Mesodermal cell (in vitro differentiated cells): ENCODE measurements around the gene UPP1.
"Not testable (repeated sequence)": the region's sequence is repeated elsewhere in the genome, so short reads cannot be mapped to it uniquely, and the experiment has no call there.

Experiments used
- H3K27ac ChIP-seq: 2 replicates; pipeline ENCODE4 v1.7.0; 2013; ENCODE audit warnings: mild to moderate bottlenecking, low read depth, low read length, moderate library complexity; ENCODE audit not compliant: severe bottlenecking
- H3K36me3 ChIP-seq: 2 replicates; pipeline ENCODE4 v1.7.1; 2013; ENCODE audit warnings: mild to moderate bottlenecking, low read length, moderate library complexity; ENCODE audit not compliant: control insufficient read depth, insufficient read depth
- H3K4me1 ChIP-seq: one replicate; pipeline ENCODE4 v1.7.1; 2013; ENCODE audit warnings: mild to moderate bottlenecking, low read length; ENCODE audit not compliant: insufficient read depth, control insufficient read depth, poor library complexity, severe bottlenecking
- H3K4me3 ChIP-seq: 2 replicates; pipeline ENCODE4 v1.7.0; 2013; ENCODE audit warnings: low read length, control low read depth, mild to moderate bottlenecking; ENCODE audit not compliant: insufficient read depth, poor library complexity, severe bottlenecking; ENCODE audit errors: extremely low read depth
- H3K9me3 ChIP-seq: 2 replicates; pipeline ENCODE4 v1.7.1; 2013; ENCODE audit warnings: mild to moderate bottlenecking, low read length, moderate library complexity; ENCODE audit not compliant: control insufficient read depth
- WGBS, 2 experiments: methylation state at CpG; one replicate each; pipeline ENCODE4 v1.1.5; 2013; ENCODE audit warnings: missing lambda C conversion rate in 2 of 2; ENCODE audit not compliant: insufficient coverage in 2 of 2; 5-methylcytosine and 5-hydroxymethylcytosine counted together

The UPP1 gene

GRCh38 chr7:48111596-48111995 is 22.5 kb downstream of the UPP1 start:
- Histone ChIP-seq H3K4me3 (no peak overlapping the region), H3K36me3 (peaks cover 26% of the 10 kb centered on the region), H3K4me1 (peaks cover 2% of the 10 kb centered on the region), H3K9me3 (no peaks in the 10 kb centered on the region), H3K27ac (no peak overlapping the region)
- 89 to 91% methylated on average over 8 of the region's 8 CpGs for WGBS, 2 experiments

- H3K4me1 ChIP-seq, result peaks cover 2% of the 10 kb centered on the region
- H3K27ac ChIP-seq, result no peak overlapping the region
- no peaks in the 10 kb centered on the region for H3K9me3 ChIP-seq
- 85 to 91% methylated on average over 4 to 5 of the region's 7 CpGs for WGBS, 2 experiments
- H3K4me3 ChIP-seq, result no peak overlapping the region
- H3K36me3 ChIP-seq, result peaks cover 16% of the 10 kb centered on the region
These were observed 23.5 kb downstream of the UPP1 start for GRCh38 chr7:48112401-48113165.

- Histone ChIP-seq H3K4me1 (peaks cover 2% of the 10 kb centered on the region), H3K9me3 (no peaks in the 10 kb centered on the region), H3K36me3 (peaks cover 9% of the 10 kb centered on the region), H3K4me3 (no peak overlapping the region), H3K27ac (no peak overlapping the region)
- 94 to 100% methylated on average over 3 to 4 of the region's 6 CpGs for WGBS, 2 experiments
These were observed 24.2 kb downstream of the UPP1 start for GRCh38 chr7:48113275-48113674.

- H3K4me3 ChIP-seq, result no peak overlapping the region
- no peaks in the 10 kb centered on the region for H3K9me3 ChIP-seq
- 92 to 93% methylated on average over 8 to 9 of the region's 9 CpGs for WGBS, 2 experiments
- no peak overlapping the region for H3K27ac ChIP-seq
- H3K36me3 ChIP-seq, result peaks cover under 1% of the 10 kb centered on the region
- peaks cover 2% of the 10 kb centered on the region for H3K4me1 ChIP-seq
These were observed 25.1 kb downstream of the UPP1 start for GRCh38 chr7:48114115-48114514.

GRCh38 chr7:48114589-48114988 is 25.5 kb downstream of the UPP1 start:
- no peaks in the 10 kb centered on the region for H3K9me3 ChIP-seq
- no peaks in the 10 kb centered on the region for H3K36me3 ChIP-seq
- H3K4me1 ChIP-seq, result peaks cover 2% of the 10 kb centered on the region
- H3K4me3 ChIP-seq, result no peak overlapping the region
- 90 to 97% methylated on average over 5 to 6 of the region's 7 CpGs for WGBS, 2 experiments
- H3K27ac ChIP-seq, result no peak overlapping the region

- WGBS, 2 experiments, result 95 to 97% methylated on average over 5 of the region's 5 CpGs
- Histone ChIP-seq H3K9me3 (no peaks in the 10 kb centered on the region), H3K27ac (no peak overlapping the region)
These were observed 27.0 kb downstream of the UPP1 start for GRCh38 chr7:48116043-48116442.

DNA sequence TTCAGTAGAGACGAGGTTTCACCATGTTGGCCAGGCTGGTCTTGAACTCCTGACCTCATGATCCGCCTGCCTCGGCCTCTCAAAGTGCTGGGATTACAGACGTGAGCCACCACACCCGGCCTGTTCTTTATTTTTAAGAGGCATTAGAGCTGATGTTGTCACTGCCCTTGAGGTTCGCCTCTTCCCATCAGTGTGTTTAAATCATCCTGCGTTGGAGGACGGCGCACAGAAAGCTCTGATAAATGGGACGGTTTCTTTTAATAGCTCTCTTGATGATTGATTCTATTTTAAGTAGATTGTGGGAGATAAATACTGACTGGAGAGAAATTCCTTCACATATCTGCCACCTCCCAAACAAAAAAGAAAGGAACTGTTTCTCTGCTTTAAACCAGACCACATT is 29.0 kb downstream of the UPP1 start:
- 80 to 98% methylated on average over 6 to 8 of the region's 10 CpGs for WGBS, 2 experiments
- H3K4me1 ChIP-seq, result no peaks in the 10 kb centered on the region
- no peaks in the 10 kb centered on the region for H3K9me3 ChIP-seq
- H3K36me3 ChIP-seq, result no peaks in the 10 kb centered on the region
- H3K27ac ChIP-seq, result no peak overlapping the region
- no peak overlapping the region for H3K4me3 ChIP-seq

More at GRCh38 chr7:48116043-48116442, 27.0 kb downstream of the UPP1 start:
- Histone ChIP-seq H3K4me3 (no peak overlapping the region), H3K36me3 (no peaks in the 10 kb centered on the region), H3K4me1 (peaks cover 2% of the 10 kb centered on the region)

GRCh38 chr7:48120536-48120935 is 31.5 kb downstream of the UPP1 start:
- WGBS, 2 experiments, result 96% methylated on average over 4 of the region's 6 CpGs; no CpG with 5 or more reads in 1 of the 2 experiments
- H3K27ac ChIP-seq, H3K9me3 ChIP-seq, H3K36me3 ChIP-seq, H3K4me3 ChIP-seq, H3K4me1 ChIP-seq: not testable (repeated sequence)

DNA sequence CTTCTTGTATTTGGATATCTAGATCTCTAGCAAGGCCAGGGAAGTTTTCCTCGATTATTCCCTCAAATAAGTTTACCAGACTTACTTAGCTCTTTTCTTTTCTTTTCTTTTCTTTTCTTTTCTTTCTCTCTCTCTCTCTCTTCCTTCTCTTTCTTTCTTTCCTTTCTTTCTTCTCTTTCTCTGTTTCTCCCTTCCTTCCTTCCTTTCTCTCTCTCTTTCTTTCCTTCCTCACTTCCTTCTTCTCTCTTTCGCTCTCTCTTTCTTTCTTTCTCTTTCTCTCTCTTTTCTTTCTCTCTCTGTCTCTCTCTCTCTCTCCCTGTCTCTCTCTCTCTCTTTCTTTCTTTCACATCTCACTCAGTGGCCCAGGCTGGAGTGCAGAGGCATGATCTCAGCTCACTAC is 37.0 kb downstream of the UPP1 start:
- WGBS, 2 experiments, result 86 to 100% methylated on average over 2 of the region's 2 CpGs
- no peak overlapping the region for H3K27ac ChIP-seq
- H3K36me3 ChIP-seq, result no peaks in the 10 kb centered on the region
- no peaks in the 10 kb centered on the region for H3K4me1 ChIP-seq
- no peaks in the 10 kb centered on the region for H3K9me3 ChIP-seq
- H3K4me3 ChIP-seq, result no peak overlapping the region

DNA sequence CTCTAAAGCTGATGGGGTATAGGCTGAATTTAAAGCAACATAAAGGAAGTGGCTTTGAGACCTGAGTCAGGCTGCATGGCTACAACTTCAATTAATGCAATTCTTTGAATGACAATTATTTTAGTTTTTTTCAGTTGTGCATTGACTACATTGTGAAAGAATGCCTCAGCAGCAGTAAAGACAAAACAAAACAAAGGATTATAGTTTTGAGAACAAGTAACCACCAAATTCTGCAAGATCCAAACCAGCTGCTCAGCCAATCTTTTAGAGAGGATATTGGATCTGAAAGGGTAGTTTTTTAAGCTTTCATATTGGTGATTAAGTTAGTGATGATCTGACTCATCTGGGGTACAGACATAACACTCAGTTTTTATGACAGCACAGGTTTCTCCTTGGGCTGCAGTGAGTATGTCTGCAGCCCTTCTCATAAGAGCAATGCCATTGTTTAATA is 41.6 kb downstream of the UPP1 start:
- Histone ChIP-seq H3K36me3 (no peaks in the 10 kb centered on the region), H3K4me3 (no peak overlapping the region), H3K27ac (no peak overlapping the region), H3K4me1 (no peaks in the 10 kb centered on the region), H3K9me3 (no peaks in the 10 kb centered on the region)

DNA sequence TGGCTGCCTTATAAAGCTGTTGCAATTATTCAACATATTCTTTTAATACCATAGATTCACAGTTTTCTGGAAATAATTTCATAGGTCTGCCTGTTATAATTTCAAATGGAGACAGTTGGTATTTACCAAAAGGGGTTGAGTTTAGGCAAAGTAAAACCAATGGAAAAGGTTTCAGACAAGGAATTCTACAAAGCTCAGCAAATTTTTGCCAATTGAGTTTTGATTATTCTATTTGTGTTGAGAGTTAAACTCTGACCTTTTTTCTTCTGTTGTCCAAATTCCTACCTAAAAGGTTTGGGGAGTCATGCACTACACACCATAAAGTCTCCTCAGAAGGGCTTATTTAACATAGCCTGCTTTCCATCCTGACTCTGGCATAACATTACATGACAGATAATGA is 43.7 kb downstream of the UPP1 start:
- H3K4me1 ChIP-seq, result no peaks in the 10 kb centered on the region

More for the DNA sequence above, 43.7 kb downstream of the UPP1 start:
- H3K27ac ChIP-seq, result no peak overlapping the region
- H3K4me3 ChIP-seq, result no peak overlapping the region
- no peaks in the 10 kb centered on the region for H3K36me3 ChIP-seq
- no peaks in the 10 kb centered on the region for H3K9me3 ChIP-seq
